Astrocyte (in vitro differentiated cells and primary cell): ENCODE results near the gene OGT. TPM values are rescaled to one million over a fixed set of nuclear protein-coding genes. Genes with fewer than 3 reads are reported as not detected.
A peak's percentile ranks its signal among the peaks of the same experiment; 100 is the strongest.

ENCODE experiments used
- DNase-seq: peaks from one replicate; pipeline ENCODE4 v3.0.0-alpha.2; 2010; ENCODE audit warnings: low read depth
- FAIRE-seq: peaks from 2 replicates; lab custom pipeline; 2011; peaks lifted over from hg19 to GRCh38; lab: Jason Lieb, UNC
- H2AFZ ChIP-seq: 2 replicates; pipeline ENCODE4 v1.6.0; 2012; ENCODE audit warnings: low read depth, low read length, inconsistent platforms
- H3K27ac ChIP-seq: 2 replicates; pipeline ENCODE4 v1.5.1; 2011; ENCODE audit warnings: low read depth, low read length, inconsistent platforms
- H3K27me3 ChIP-seq: 2 replicates; pipeline ENCODE4 v1.6.0; 2011; ENCODE audit warnings: low read length, inconsistent platforms; ENCODE audit not compliant: insufficient read depth
- H3K36me3 ChIP-seq: 2 replicates; pipeline ENCODE4 v1.5.1; 2011; ENCODE audit warnings: low read length, inconsistent platforms; ENCODE audit not compliant: insufficient read depth
- H3K4me1 ChIP-seq: 2 replicates; pipeline ENCODE4 v1.5.1; 2011; ENCODE audit warnings: low read length, inconsistent platforms; ENCODE audit not compliant: insufficient read depth
- H3K4me2 ChIP-seq: 2 replicates; pipeline ENCODE4 v1.6.0; 2012; ENCODE audit warnings: low read length, inconsistent platforms
- H3K4me3 ChIP-seq: 2 replicates; pipeline ENCODE4 v1.5.1; 2011; ENCODE audit warnings: low read depth, mild to moderate bottlenecking, low read length, inconsistent platforms; ENCODE audit not compliant: insufficient read depth
- H3K79me2 ChIP-seq: 2 replicates; pipeline ENCODE4 v1.6.0; 2012; ENCODE audit warnings: mild to moderate bottlenecking, low read length, inconsistent platforms; ENCODE audit not compliant: insufficient read depth
- H3K9ac ChIP-seq: 2 replicates; pipeline ENCODE4 v1.6.0; 2012; ENCODE audit warnings: mild to moderate bottlenecking, low read length, inconsistent platforms
- H3K9me3 ChIP-seq: 2 replicates; pipeline ENCODE4 v1.5.1; 2012; ENCODE audit warnings: low read depth, mild to moderate bottlenecking, low read length, inconsistent platforms; ENCODE audit not compliant: insufficient read depth
- H4K20me1 ChIP-seq: 2 replicates; pipeline ENCODE4 v1.6.0; 2012; ENCODE audit warnings: low read length, inconsistent platforms; ENCODE audit not compliant: insufficient read depth
- H3K27ac Mint-ChIP-seq: one replicate; pipeline ENCODE4 v1.8.0; 2021; ENCODE audit warnings: mild to moderate bottlenecking, mixed read lengths; ENCODE audit not compliant: unreplicated experiment
- H3K27me3 Mint-ChIP-seq: one replicate; pipeline ENCODE4 v1.8.0; 2021; ENCODE audit warnings: low read depth, mixed read lengths; ENCODE audit not compliant: unreplicated experiment
- H3K36me3 Mint-ChIP-seq: one replicate; pipeline ENCODE4 v1.8.0; 2021; ENCODE audit warnings: low read depth, mixed read lengths; ENCODE audit not compliant: unreplicated experiment
- H3K4me1 Mint-ChIP-seq: one replicate; pipeline ENCODE4 v1.8.0; 2021; ENCODE audit warnings: low read depth, mixed read lengths; ENCODE audit not compliant: unreplicated experiment
- H3K4me3 Mint-ChIP-seq: one replicate; pipeline ENCODE4 v1.8.0; 2021; ENCODE audit warnings: mild to moderate bottlenecking, moderate library complexity, mixed read lengths; ENCODE audit not compliant: unreplicated experiment
- H3K9me3 Mint-ChIP-seq: one replicate; pipeline ENCODE4 v1.8.0; 2021; ENCODE audit warnings: mild to moderate bottlenecking, mixed read lengths; ENCODE audit not compliant: unreplicated experiment
- CTCF ChIP-seq: IDR thresholded peaks from 2 replicates; pipeline ENCODE4 v1.5.1; 2011; ENCODE audit warnings: low read depth, mild to moderate bottlenecking, inconsistent platforms, low read length, moderate library complexity; ENCODE audit not compliant: insufficient read depth
- EZH2 ChIP-seq: IDR thresholded peaks from 2 replicates; pipeline ENCODE4 v1.6.1; 2012; ENCODE audit warnings: mild to moderate bottlenecking, low read length, inconsistent platforms; ENCODE audit not compliant: insufficient read depth
- total RNA-seq: library from RNA; stranded (reverse); gene quantifications from 2 replicates; pipeline ENCODE4 v1.2.1, GENCODE V29; 2021

Gene OGT
- total RNA-seq, 1 donor from 2014 or later: 139 TPM

GRCh38 chrX:71534773-71535544 is 2.1 kb downstream of the OGT start:
- TF ChIP-seq CTCF: no peak
- TF ChIP-seq EZH2: no peak
- peak overlapping the region; percentile 92 for H3K27ac Mint-ChIP-seq
- no peaks in the 10 kb centered on the region for H3K9me3 Mint-ChIP-seq
- H3K4me3 Mint-ChIP-seq: peak overlapping the region; percentile 99
- H3K27ac ChIP-seq: peak overlapping the region; percentile 92
- H2AFZ ChIP-seq: no peak overlapping the region
- H3K9me3 ChIP-seq: no peaks in the 10 kb centered on the region
- peak; percentile 68 for FAIRE-seq
- H3K36me3 Mint-ChIP-seq: no peaks in the 10 kb centered on the region
- no peaks in the 10 kb centered on the region for H3K27me3 Mint-ChIP-seq
- peaks cover 5% of the 10 kb centered on the region for H3K4me1 ChIP-seq
- DNase-seq: no peak
- H3K4me2 ChIP-seq: peak overlapping the region; percentile 94
- H3K9ac ChIP-seq: peak overlapping the region; percentile 98
- peaks cover 8% of the 10 kb centered on the region for H3K36me3 ChIP-seq
- H4K20me1 ChIP-seq: peaks cover 45% of the 10 kb centered on the region
- H3K4me1 Mint-ChIP-seq: peaks cover 5% of the 10 kb centered on the region
- H3K4me3 ChIP-seq: peak overlapping the region; percentile 95
- no peaks in the 10 kb centered on the region for H3K27me3 ChIP-seq
- H3K79me2 ChIP-seq: peaks cover 70% of the 10 kb centered on the region

DNA sequence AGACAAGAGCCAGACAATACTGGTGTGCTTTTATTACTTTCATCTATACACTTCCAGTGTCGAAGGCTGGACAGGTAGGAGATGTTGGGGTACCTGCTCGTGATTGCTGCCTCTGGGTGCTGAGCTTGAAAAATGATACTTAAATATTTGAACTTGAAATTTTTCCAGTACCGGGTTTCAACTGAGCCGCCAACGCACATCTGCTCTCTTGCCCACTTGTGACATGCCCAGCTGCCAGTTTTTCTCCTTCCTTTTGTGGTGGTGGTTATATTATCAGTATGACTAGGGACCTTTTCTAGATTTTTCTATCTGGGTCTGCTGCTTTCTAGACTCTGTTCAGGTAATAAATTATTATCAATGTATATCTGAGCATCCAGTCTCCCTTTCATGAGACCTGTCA is 3.4 kb downstream of the OGT start:
- FAIRE-seq (no peak), DNase-seq (no peak)
- H3K9me3 Mint-ChIP-seq: no peaks in the 10 kb centered on the region
- Histone ChIP-seq H3K4me1 (peaks cover 11% of the 10 kb centered on the region), H3K27ac (no peak overlapping the region), H3K9ac (peak overlapping the region; percentile 98), H3K4me3 (peak overlapping the region; percentile 95), H3K4me2 (peak overlapping the region; percentile 94), H4K20me1 (peaks cover 53% of the 10 kb centered on the region), H3K9me3 (no peaks in the 10 kb centered on the region), H3K27me3 (no peaks in the 10 kb centered on the region), H3K79me2 (peaks cover 84% of the 10 kb centered on the region), H3K36me3 (peaks cover 10% of the 10 kb centered on the region), H2AFZ (no peak overlapping the region)
- peak overlapping the region; percentile 99 for H3K4me3 Mint-ChIP-seq
- H3K27me3 Mint-ChIP-seq: no peaks in the 10 kb centered on the region
- H3K4me1 Mint-ChIP-seq: peaks cover 12% of the 10 kb centered on the region
- H3K36me3 Mint-ChIP-seq: no peaks in the 10 kb centered on the region
- peak overlapping the region; percentile 58 for H3K27ac Mint-ChIP-seq
- TF ChIP-seq EZH2 (no peak), CTCF (no peak)

DNA sequence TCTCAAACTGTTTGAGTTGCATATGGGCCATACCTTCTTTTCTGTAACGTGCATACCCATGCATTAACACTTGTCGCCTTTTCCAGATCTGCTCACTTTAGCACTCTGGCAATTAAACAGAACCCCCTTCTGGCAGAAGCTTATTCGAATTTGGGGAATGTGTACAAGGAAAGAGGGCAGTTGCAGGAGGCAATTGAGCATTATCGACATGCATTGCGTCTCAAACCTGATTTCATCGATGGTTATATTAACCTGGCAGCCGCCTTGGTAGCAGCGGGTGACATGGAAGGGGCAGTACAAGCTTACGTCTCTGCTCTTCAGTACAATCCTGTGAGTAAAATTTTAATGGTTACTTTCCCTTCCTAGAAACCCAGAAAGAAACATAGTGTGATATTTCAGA is 4.8 kb downstream of the OGT start:
- H3K4me3 Mint-ChIP-seq: no peak overlapping the region
- Histone ChIP-seq H4K20me1 (peaks cover 64% of the 10 kb centered on the region), H2AFZ (no peak overlapping the region), H3K9ac (no peak overlapping the region), H3K4me1 (peaks cover 20% of the 10 kb centered on the region), H3K27ac (no peak overlapping the region), H3K4me3 (no peak overlapping the region), H3K4me2 (peak overlapping the region; percentile 19), H3K27me3 (no peaks in the 10 kb centered on the region), H3K36me3 (peaks cover 10% of the 10 kb centered on the region), H3K9me3 (no peaks in the 10 kb centered on the region), H3K79me2 (peaks cover 98% of the 10 kb centered on the region)
- no peaks in the 10 kb centered on the region for H3K9me3 Mint-ChIP-seq
- TF ChIP-seq EZH2 (no peak), CTCF (no peak)
- no peaks in the 10 kb centered on the region for H3K36me3 Mint-ChIP-seq
- FAIRE-seq (peak; percentile 13), DNase-seq (no peak)
- peaks cover 26% of the 10 kb centered on the region for H3K4me1 Mint-ChIP-seq
- no peaks in the 10 kb centered on the region for H3K27me3 Mint-ChIP-seq
- H3K27ac Mint-ChIP-seq: no peak overlapping the region
